ENCODE results near the gene KLHL21.
A peak's percentile ranks its signal among the peaks of the same experiment; 100 is the strongest.
"Not testable (repeated sequence)": the region's sequence is repeated elsewhere in the genome, so short reads cannot be mapped to it uniquely, and the experiment has no call there.

The KLHL21 gene

DNA sequence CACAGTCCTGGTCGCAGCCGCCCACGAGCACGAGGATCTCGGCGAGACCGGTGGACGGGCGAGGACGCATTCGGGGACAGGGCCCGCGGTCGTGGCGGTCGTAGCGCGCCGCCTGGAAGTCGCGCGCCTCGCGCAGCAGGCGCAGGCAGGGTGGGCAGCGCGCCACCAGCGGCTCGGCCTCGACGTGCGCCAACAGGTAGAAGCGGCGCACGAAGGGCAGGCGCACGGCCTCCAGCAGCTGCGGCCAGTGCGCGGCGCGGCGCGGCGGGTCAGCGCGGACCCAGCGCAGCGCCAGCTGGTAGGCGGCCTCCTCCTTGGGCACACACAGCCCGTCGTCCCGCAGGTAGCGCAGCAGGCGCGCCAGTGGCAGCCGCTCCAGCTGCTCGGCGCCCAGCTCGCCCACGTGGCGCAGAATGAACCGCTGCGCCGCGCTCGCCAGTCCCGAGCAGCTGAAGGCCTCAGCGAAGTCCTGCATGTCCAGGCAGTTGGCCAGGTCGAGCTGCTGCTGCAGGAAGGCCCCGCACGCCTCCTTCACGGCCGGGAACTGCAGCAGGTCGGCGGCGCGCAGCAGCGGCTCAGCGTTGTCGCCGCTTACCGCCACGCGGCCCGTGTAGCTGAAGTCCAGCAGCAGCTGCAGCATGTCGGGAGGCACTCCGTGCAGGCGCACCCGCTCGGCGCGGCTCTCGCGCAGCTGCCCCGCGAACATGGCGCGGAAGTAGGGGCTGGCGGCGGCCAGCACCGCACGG, 573 bp downstream of the KLHL21 start:
- Histone ChIP-seq H3K36me3 (ENCODE audit: control insufficient read depth, insufficient read depth, low read length) (no peaks in the 10 kb centered on the region), H3K4me3 (ENCODE audit: low read length) (peak overlapping the region; percentile 82), H3K9ac (ENCODE audit: low read length) (peak overlapping the region; percentile 89), H3K4me1 (ENCODE audit: control insufficient read depth, insufficient read depth, low read length) (peaks cover 36% of the 10 kb centered on the region), H3K27me3 (ENCODE audit: control insufficient read depth, insufficient read depth, low read length) (no peaks in the 10 kb centered on the region), H3K9me3 (ENCODE audit: control insufficient read depth, low read length) (no peaks in the 10 kb centered on the region)

DNA sequence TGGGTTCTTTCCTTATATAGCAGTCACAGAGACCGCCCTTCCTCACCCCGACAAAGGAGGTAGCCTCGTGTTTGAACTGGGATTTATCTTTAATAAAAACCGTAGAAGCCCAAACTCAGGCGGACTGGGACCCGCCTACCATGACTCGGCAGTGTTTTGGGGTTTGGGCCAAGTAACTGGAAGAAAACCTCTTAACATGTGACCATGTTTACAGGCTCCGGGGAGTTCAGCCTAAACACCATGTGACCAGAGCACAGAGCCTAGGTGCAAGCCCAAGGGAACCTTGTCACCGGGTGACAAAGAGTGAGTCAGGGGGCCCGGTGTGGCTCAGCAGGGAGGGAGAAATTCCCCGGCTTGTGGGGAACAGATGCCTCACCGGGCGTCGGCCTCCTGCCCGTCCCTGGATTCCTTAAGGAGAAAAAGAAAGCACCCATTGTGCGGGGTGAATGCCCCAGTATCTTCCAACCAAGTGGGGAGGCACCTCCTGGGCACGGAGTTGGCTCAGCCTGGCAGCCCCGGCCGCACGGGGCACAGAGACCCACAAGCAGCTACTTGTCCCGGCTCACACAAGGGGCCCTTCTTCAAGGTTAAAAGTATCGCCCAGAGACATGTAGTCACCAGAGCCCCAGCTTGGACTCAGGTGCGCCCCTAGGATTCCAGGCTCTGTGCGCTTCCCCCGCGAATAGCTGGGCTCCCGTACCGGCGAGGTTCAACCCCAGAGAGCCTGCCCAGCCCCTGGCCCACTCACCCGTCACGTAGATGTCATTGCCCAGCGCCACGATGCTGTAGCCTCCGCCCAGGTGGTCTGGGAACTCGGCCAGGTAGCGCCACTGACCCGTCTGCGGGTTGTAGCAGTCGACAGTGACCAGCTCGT, 1.4 kb downstream of the KLHL21 start:
- peaks cover 36% of the 10 kb centered on the region for H3K4me1 ChIP-seq (ENCODE audit: control insufficient read depth, insufficient read depth, low read length)
- H3K36me3 ChIP-seq (ENCODE audit: control insufficient read depth, insufficient read depth, low read length), result no peaks in the 10 kb centered on the region
- no peaks in the 10 kb centered on the region for H3K9me3 ChIP-seq (ENCODE audit: control insufficient read depth, low read length)
- peak overlapping the region; percentile 82 for H3K4me3 ChIP-seq (ENCODE audit: low read length)
- no peaks in the 10 kb centered on the region for H3K27me3 ChIP-seq (ENCODE audit: control insufficient read depth, insufficient read depth, low read length)
- peak overlapping the region; percentile 89 for H3K9ac ChIP-seq (ENCODE audit: low read length)

DNA sequence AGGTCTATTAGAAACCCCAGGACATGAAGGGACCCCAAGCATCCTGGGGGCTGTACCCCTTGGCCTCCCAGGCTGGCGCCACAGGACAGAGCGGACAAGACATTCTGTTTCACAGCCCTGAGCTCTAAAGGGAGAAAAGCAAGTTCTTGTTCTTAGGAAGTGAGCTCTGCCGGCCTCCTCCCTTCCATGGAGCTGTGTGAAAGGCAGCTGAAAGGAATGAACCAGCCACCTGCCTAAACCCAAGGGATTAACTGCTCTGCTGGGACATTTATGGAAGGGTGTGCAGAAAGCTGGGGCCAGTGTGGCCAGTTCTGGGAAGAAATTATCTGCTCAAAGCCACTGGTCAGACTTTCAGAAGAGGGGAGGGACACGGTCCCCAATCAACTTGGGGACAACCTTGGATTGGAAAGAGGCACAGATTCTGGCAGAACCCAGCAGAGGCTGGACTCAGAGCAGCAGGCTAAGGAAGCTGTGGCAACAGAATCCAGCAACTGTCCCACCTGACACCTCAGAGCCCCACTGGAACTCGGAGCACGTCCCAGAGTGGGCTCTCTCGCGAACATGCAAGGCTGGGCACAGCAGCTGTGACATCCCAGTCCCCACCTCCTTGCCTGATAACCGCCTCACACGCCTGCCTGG, 2.1 kb downstream of the KLHL21 start:
- no peaks in the 10 kb centered on the region for H3K36me3 ChIP-seq (ENCODE audit: control insufficient read depth, insufficient read depth, low read length)
- no peaks in the 10 kb centered on the region for H3K9me3 ChIP-seq (ENCODE audit: control insufficient read depth, low read length)
- peak overlapping the region; percentile 82 for H3K4me3 ChIP-seq (ENCODE audit: low read length)
- H3K27me3 ChIP-seq (ENCODE audit: control insufficient read depth, insufficient read depth, low read length), result no peaks in the 10 kb centered on the region
- peaks cover 36% of the 10 kb centered on the region for H3K4me1 ChIP-seq (ENCODE audit: control insufficient read depth, insufficient read depth, low read length)
- H3K9ac ChIP-seq (ENCODE audit: low read length), result peak overlapping the region; percentile 89

DNA sequence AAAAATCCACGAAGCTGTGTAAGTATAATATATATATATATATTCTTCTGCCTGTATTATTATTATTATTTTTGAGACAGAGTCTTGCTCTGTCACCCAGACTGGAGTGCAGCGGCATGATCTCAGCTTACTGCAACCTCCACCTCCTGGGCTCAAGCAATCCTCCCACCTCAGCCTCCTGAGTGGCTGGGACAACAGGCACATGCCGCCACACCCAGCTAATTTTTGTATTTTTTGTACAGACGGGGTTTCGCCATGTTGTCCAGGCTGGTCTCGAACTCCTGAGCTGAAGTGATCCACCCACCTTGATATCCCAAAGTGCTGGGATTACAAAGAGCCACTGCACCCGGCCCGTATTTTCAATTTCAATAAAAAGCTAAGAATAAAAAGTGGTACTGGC, 2.7 kb downstream of the KLHL21 start:
- Histone ChIP-seq H3K4me1 (ENCODE audit: control insufficient read depth, insufficient read depth, low read length) (peaks cover 36% of the 10 kb centered on the region), H3K9ac (ENCODE audit: low read length) (peak overlapping the region; percentile 89), H3K4me3 (ENCODE audit: low read length) (peak overlapping the region; percentile 82)
- H3K27me3 ChIP-seq (ENCODE audit: control insufficient read depth, insufficient read depth, low read length); H3K36me3 ChIP-seq (ENCODE audit: control insufficient read depth, insufficient read depth, low read length); H3K9me3 ChIP-seq (ENCODE audit: control insufficient read depth, low read length): not testable (repeated sequence)

DNA sequence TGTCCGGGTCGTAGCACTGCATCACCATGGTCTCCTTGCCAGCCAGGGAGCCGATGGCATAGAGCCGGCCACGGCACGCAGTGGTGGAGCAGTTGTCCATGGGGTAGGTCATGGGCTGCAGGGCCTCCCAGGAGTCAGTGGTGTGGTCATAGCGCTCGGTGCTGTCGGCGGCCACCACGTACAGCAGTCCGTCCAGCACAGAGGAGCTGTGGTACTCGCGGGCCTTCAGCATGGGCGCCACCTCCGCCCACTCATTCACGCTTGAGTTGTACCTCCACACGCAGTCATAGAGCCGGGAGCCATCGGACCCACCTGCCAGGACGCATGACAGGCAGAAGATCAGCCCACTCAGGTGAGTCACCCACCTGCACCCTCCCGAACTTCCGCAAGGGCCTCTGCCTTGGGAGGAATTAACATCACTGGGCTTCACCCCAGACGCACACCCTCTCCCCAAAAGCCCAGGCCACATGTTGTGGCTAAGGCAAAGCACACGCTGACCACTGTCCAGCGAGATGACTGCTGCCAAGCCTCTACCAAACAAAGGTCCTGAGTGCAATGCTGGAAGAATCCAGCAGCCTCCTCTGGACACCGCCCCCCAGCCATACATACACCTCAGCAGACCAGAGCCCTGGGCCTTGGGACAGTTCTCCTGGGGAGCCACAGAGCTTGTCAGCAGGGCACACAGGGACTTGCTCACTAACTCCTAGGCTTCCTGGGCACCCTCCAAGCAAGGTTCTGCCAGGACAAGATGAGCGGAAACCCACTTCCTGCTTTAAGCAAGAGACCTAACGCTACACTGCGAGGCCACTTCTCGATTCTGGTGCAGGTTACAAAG, 3.3 kb downstream of the KLHL21 start:
- Histone ChIP-seq H3K4me1 (ENCODE audit: control insufficient read depth, insufficient read depth, low read length) (peaks cover 30% of the 10 kb centered on the region), H3K36me3 (ENCODE audit: control insufficient read depth, insufficient read depth, low read length) (no peaks in the 10 kb centered on the region), H3K9ac (ENCODE audit: low read length) (peak overlapping the region; percentile 22), H3K9me3 (ENCODE audit: control insufficient read depth, low read length) (no peaks in the 10 kb centered on the region), H3K4me3 (ENCODE audit: low read length) (peak overlapping the region; percentile 24), H3K27me3 (ENCODE audit: control insufficient read depth, insufficient read depth, low read length) (no peaks in the 10 kb centered on the region)

DNA sequence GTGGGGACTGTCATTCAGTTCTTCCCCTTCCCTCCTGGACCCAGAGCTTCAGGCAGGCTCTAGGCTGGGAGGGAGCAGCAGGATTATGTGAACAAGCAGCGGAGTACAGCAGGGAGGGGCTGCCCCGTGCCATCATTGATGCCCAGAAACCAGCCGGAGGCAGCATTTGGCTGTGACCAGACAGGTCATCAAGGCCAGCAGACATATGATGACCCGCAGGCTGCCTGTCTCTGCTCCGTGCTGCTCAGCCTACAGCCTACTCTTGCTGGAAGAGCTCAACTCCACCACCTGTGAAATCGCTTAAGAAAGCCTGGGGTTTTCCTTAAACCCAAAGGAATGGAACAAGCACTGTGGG, 4.9 kb downstream of the KLHL21 start:
- no peak overlapping the region for H3K4me3 ChIP-seq (ENCODE audit: low read length)

DNA sequence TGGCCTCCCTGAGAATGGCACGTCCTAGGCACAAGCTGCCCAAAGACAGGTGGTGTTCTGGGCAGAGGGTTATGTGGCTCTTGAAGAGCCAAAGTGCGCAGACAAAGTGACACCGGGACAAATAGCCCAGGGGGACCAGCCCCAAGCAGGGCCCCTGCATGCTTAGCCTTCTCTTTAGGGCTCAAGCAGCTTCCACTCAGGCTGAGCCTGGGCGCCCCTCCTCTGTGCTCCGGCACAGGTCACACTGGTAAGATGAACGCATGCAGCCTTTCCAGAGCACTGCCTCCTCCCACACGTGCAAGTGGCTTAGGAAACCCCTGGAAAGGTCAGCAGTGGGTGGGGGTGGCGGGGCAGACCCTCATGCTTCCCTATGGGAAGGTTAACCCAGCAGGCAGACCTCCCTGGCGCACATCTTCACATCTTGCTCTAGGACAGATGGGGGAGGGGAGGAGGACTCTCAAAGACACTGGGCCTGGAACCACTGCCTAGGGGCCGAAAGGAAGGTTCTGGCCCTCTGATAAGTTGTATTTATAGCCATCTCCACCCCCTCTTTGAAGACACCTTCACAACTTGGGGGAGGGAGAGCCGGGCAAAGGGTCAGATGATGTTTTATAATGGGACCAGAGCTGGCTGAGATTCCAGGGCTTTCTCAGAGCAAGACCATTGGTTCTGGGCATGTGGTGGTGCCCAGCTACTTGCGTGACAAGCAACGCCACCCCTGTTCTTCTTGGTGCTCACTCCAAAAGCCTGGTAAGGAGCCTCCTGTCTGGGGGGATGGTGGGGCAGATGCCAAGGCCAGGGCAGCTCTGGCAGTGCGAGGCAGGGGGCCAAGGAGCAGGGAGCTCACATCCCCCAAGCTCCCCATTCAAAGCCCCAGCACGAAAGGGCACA, 5.5 kb downstream of the KLHL21 start:
- Histone ChIP-seq H3K9ac (ENCODE audit: low read length) (no peak overlapping the region), H3K4me1 (ENCODE audit: control insufficient read depth, insufficient read depth, low read length) (peaks cover 20% of the 10 kb centered on the region), H3K4me3 (ENCODE audit: low read length) (no peak overlapping the region), H3K27me3 (ENCODE audit: control insufficient read depth, insufficient read depth, low read length) (no peaks in the 10 kb centered on the region), H3K36me3 (ENCODE audit: control insufficient read depth, insufficient read depth, low read length) (no peaks in the 10 kb centered on the region), H3K9me3 (ENCODE audit: control insufficient read depth, low read length) (no peaks in the 10 kb centered on the region)

More for the DNA sequence above, 4.9 kb downstream of the KLHL21 start:
- no peak overlapping the region for H3K9ac ChIP-seq (ENCODE audit: low read length)
- H3K4me1 ChIP-seq (ENCODE audit: control insufficient read depth, insufficient read depth, low read length), result peaks cover 20% of the 10 kb centered on the region
- no peaks in the 10 kb centered on the region for H3K27me3 ChIP-seq (ENCODE audit: control insufficient read depth, insufficient read depth, low read length)
- H3K9me3 ChIP-seq (ENCODE audit: control insufficient read depth, low read length), result no peaks in the 10 kb centered on the region
- H3K36me3 ChIP-seq (ENCODE audit: control insufficient read depth, insufficient read depth, low read length), result no peaks in the 10 kb centered on the region

DNA sequence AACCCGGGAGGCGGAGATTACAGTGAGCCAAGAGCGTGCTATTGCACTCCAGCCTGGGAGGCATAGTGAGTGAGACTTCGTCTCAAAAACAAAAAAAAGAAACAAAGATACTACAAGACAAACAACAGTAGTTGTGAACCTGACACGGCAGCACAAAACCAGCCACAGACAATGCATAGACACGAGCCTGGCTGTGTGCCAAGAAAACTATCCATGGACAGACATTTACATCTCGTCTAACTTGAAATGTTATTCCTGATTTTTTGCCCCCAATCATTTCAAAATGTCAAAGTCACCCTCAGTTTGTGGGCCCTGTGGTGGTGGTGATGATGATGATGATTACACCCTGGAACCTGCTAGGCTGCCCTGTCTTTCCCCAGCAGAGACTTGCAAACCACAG, 6.3 kb downstream of the KLHL21 start:
- Histone ChIP-seq H3K27me3 (ENCODE audit: control insufficient read depth, insufficient read depth, low read length) (no peaks in the 10 kb centered on the region), H3K4me1 (ENCODE audit: control insufficient read depth, insufficient read depth, low read length) (peaks cover 20% of the 10 kb centered on the region)

DNA sequence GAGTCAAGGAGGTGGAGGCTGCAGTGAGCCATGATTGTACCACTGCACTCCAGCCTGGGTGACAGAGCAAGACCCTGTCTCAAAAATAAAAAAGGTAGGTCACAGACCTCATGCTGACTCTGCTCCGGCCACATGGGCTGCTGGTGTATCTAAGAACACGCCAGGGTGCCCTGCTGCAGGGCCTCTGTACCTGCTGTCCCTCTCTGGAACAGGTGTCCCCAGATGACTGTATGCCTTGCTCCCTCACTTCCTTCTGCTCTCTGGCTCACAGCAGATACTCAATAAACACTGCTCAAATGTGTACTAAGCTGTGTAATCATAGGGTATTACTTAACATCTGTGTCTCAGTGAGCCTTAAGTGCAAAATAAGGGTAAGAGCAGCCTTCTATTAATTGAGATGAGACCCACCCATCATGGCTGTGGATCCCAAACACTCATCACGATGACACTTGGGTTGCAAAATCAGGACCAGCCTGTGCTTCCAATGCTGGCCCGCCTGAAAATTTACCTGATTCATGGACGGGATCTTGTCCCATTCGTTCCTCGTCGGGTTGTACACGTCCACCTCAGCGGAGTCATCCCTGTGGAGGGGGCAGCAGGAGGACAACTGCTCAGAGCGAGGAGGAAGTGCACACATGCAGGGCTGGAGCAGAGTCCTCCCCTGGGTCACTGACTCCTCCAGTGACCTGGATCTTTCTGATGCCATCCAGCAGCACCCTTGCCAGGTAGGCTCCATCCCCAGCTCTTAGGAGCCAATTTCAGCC, 7.5 kb downstream of the KLHL21 start:
- Histone ChIP-seq H3K27me3 (ENCODE audit: control insufficient read depth, insufficient read depth, low read length) (no peaks in the 10 kb centered on the region), H3K4me3 (ENCODE audit: low read length) (no peak overlapping the region), H3K9me3 (ENCODE audit: control insufficient read depth, low read length) (no peaks in the 10 kb centered on the region), H3K9ac (ENCODE audit: low read length) (no peak overlapping the region), H3K36me3 (ENCODE audit: control insufficient read depth, insufficient read depth, low read length) (no peaks in the 10 kb centered on the region), H3K4me1 (ENCODE audit: control insufficient read depth, insufficient read depth, low read length) (peaks cover 12% of the 10 kb centered on the region)

More for the DNA sequence above, 6.3 kb downstream of the KLHL21 start:
- no peaks in the 10 kb centered on the region for H3K36me3 ChIP-seq (ENCODE audit: control insufficient read depth, insufficient read depth, low read length)
- no peaks in the 10 kb centered on the region for H3K9me3 ChIP-seq (ENCODE audit: control insufficient read depth, low read length)
- no peak overlapping the region for H3K4me3 ChIP-seq (ENCODE audit: low read length)
- no peak overlapping the region for H3K9ac ChIP-seq (ENCODE audit: low read length)

DNA sequence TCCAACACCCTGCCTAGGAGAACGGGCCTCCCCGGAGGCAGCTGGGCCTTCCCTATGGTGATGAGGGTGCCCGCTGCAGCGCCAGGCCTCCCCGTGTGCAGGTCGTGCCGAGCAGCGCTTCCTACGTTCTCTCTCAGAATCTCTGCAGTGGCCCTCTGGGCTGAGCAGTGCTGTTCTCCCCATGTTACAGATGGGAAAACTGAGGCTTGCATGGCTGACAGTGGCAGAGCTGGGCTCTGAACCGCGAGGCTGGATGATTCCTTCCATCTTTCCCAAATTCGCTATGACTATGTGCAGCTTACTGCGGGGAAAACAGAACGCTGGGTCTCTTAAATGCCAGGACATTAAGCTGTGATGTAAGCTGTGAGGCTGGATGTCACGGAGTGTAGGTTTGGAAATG, 8.9 kb downstream of the KLHL21 start:
- no peak overlapping the region for H3K4me3 ChIP-seq (ENCODE audit: low read length)
- no peaks in the 10 kb centered on the region for H3K9me3 ChIP-seq (ENCODE audit: control insufficient read depth, low read length)
- no peaks in the 10 kb centered on the region for H3K27me3 ChIP-seq (ENCODE audit: control insufficient read depth, insufficient read depth, low read length)
- peaks cover 7% of the 10 kb centered on the region for H3K36me3 ChIP-seq (ENCODE audit: control insufficient read depth, insufficient read depth, low read length)
- H3K9ac ChIP-seq (ENCODE audit: low read length), result no peak overlapping the region
- peaks cover 2% of the 10 kb centered on the region for H3K4me1 ChIP-seq (ENCODE audit: control insufficient read depth, insufficient read depth, low read length)
